ENCODE data around the gene OPCML. TPM values are rescaled to one million over a fixed set of nuclear protein-coding genes. Genes with fewer than 3 reads are reported as not detected.

OPCML gene
- polyA plus RNA-seq, 3 donors, result not detected

DNA sequence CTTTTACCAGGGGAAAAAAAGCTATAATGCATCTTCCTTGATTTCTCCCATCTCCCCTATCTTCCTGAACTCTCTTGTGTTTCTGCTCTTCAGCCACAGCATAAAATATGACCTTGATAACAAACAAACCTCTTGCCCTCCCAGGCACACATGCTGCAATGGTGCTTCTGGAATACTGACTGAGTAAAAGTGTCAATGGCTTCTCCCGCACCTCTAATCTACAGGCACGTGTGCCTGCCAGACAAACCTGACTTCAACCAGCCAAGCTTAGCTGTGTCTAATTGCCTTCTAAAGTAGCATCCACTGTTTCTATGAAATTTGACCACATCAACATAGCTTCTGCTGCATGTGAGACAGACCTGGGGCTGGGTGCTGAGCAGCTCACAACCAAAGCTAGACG is 12.7 kb downstream of the OPCML start:
- H3K9me3 ChIP-seq (replicated peaks in 1 of 2; ENCODE audit: control insufficient read depth in 1 of 2, insufficient read depth in 1 of 2, low read length in 2 of 2), result no peaks in the 10 kb centered on the region
- TF ChIP-seq, protein P1, sequence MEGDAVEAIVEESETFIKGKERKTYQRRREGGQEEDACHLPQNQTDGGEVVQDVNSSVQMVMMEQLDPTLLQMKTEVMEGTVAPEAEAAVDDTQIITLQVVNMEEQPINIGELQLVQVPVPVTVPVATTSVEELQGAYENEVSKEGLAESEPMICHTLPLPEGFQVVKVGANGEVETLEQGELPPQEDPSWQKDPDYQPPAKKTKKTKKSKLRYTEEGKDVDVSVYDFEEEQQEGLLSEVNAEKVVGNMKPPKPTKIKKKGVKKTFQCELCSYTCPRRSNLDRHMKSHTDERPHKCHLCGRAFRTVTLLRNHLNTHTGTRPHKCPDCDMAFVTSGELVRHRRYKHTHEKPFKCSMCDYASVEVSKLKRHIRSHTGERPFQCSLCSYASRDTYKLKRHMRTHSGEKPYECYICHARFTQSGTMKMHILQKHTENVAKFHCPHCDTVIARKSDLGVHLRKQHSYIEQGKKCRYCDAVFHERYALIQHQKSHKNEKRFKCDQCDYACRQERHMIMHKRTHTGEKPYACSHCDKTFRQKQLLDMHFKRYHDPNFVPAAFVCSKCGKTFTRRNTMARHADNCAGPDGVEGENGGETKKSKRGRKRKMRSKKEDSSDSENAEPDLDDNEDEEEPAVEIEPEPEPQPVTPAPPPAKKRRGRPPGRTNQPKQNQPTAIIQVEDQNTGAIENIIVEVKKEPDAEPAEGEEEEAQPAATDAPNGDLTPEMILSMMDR (IDR thresholded peaks at IDR 0.05), result no peak
- H3K27ac ChIP-seq (ENCODE audit: low read depth in 1 of 2, low read length in 2 of 2), result no peak overlapping the region
- H3K27me3 ChIP-seq (ENCODE audit: control insufficient read depth in 2 of 2, insufficient read depth in 2 of 2, low read length in 2 of 2), result no peaks in the 10 kb centered on the region
- peaks cover 0 to 2% (median 0%) of the 10 kb centered on the region in 7 donors for H3K9me3 Mint-ChIP-seq
- H3K4me3 Mint-ChIP-seq, result no peak overlapping the region
- H4K20me1 ChIP-seq (ENCODE audit: insufficient read depth, low read length), result no peaks in the 10 kb centered on the region
- no peak overlapping the region for H3K4me2 ChIP-seq (replicated peaks; ENCODE audit: extremely low read depth, low read length, poor library complexity, severe bottlenecking)
- intact Hi-C loops (cut with micrococcal nuclease), result no loop called here
- no peaks in the 10 kb centered on the region for H3K36me3 ChIP-seq (replicated peaks in 1 of 2; ENCODE audit: control insufficient read depth in 1 of 2, insufficient read depth in 2 of 2, low read length in 2 of 2)
- no peaks in the 10 kb centered on the region for H3K36me3 Mint-ChIP-seq
- no peak overlapping the region for H3K27ac Mint-ChIP-seq
- no peaks in the 10 kb centered on the region for H3K4me1 ChIP-seq (ENCODE audit: control insufficient read depth in 1 of 2, insufficient read depth in 2 of 2, low read length in 2 of 2)
- WGBS (ENCODE audit: insufficient coverage), result 89% methylated on average over 2 of the region's 3 CpGs
- H2AFZ ChIP-seq (ENCODE audit: insufficient read depth, low read depth, low read length, poor library complexity, severe bottlenecking), result no peak overlapping the region
- no peaks in the 10 kb centered on the region for H3K4me1 Mint-ChIP-seq
- H3K4me3 ChIP-seq (replicated peaks in 1 of 3; ENCODE audit: low read depth in 2 of 3, low read length in 3 of 3), result no peak overlapping the region
- H3K79me2 ChIP-seq (ENCODE audit: insufficient read depth, low read length), result no peaks in the 10 kb centered on the region
- no peak for DNase-seq
- no peak overlapping the region for H3K9ac ChIP-seq (ENCODE audit: insufficient read depth, low read length, poor library complexity, severe bottlenecking)
- H3K27me3 Mint-ChIP-seq (ENCODE audit: low read depth in 3 of 3), result peaks cover 0 to 6% (median 0%) of the 10 kb centered on the region in 3 donors

DNA sequence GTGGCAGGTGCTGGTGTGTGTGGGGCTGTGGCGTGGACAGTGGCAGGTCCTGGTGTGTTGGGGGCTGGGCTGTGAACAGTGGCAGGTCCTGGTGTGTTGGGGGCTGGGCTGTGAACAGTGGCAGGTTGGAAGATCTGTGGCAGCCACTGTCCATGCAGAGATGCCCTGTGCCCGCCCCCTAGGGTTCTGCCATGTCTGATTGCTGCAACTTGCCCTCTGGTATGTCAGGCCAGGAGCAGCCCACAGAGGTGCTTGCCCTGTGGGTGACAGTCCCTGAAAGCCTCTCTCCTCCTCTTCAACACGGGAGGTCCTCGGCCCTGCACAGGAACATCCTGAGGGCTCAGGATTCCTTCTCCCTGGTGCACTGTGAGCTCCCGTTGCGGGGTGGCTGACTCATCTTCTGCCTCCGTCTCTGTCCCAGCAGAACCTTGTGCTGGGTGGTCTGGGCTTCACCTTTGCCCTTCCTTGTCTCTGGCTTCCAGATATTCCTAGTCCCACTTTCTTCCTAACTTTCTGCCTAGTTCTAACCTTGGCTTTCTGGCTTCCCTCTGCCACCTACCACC is 13.5 kb downstream of the OPCML start:
- Mint-ChIP-seq H3K27me3 (ENCODE audit: low read depth in 3 of 3) (peaks cover 0 to 6% (median 0%) of the 10 kb centered on the region in 3 donors), H3K27ac (no peak overlapping the region), H3K36me3 (no peaks in the 10 kb centered on the region), H3K4me1 (no peaks in the 10 kb centered on the region), H3K9me3 (peaks cover 0 to 2% (median 0%) of the 10 kb centered on the region in 7 donors), H3K4me3 (no peak overlapping the region)
- H3K27me3 ChIP-seq (ENCODE audit: control insufficient read depth in 2 of 2, insufficient read depth in 2 of 2, low read length in 2 of 2), result no peaks in the 10 kb centered on the region
- no peak for DNase-seq
- H3K4me1 ChIP-seq (ENCODE audit: control insufficient read depth in 1 of 2, insufficient read depth in 2 of 2, low read length in 2 of 2), result no peaks in the 10 kb centered on the region
- H3K9me3 ChIP-seq (replicated peaks in 1 of 2; ENCODE audit: control insufficient read depth in 1 of 2, insufficient read depth in 1 of 2, low read length in 2 of 2), result no peaks in the 10 kb centered on the region
- H3K4me2 ChIP-seq (replicated peaks; ENCODE audit: extremely low read depth, low read length, poor library complexity, severe bottlenecking), result no peak overlapping the region
- no peak overlapping the region for H3K27ac ChIP-seq (ENCODE audit: low read depth in 1 of 2, low read length in 2 of 2)
- no peaks in the 10 kb centered on the region for H4K20me1 ChIP-seq (ENCODE audit: insufficient read depth, low read length)
- H3K36me3 ChIP-seq (replicated peaks in 1 of 2; ENCODE audit: control insufficient read depth in 1 of 2, insufficient read depth in 2 of 2, low read length in 2 of 2), result no peaks in the 10 kb centered on the region
- no peaks in the 10 kb centered on the region for H3K79me2 ChIP-seq (ENCODE audit: insufficient read depth, low read length)
- no peak overlapping the region for H3K4me3 ChIP-seq (replicated peaks in 1 of 3; ENCODE audit: low read depth in 2 of 3, low read length in 3 of 3)
- intact Hi-C loops (cut with micrococcal nuclease), result no loop called here
- WGBS (ENCODE audit: insufficient coverage), result 78% methylated on average over 6 of the region's 7 CpGs
- H3K9ac ChIP-seq (ENCODE audit: insufficient read depth, low read length, poor library complexity, severe bottlenecking), result no peak overlapping the region
- TF ChIP-seq, protein P1 (IDR thresholded peaks at IDR 0.05), result no peak
- H2AFZ ChIP-seq (ENCODE audit: insufficient read depth, low read depth, low read length, poor library complexity, severe bottlenecking), result no peak overlapping the region
